ENCODE data around the gene TST. TPM values are rescaled to one million over a fixed set of nuclear protein-coding genes. Genes with fewer than 3 reads are reported as not detected.

TST gene
- total and polyA plus RNA-seq, 7 donors = 18.4 to 46.9 (median 24.1) TPM

DNA sequence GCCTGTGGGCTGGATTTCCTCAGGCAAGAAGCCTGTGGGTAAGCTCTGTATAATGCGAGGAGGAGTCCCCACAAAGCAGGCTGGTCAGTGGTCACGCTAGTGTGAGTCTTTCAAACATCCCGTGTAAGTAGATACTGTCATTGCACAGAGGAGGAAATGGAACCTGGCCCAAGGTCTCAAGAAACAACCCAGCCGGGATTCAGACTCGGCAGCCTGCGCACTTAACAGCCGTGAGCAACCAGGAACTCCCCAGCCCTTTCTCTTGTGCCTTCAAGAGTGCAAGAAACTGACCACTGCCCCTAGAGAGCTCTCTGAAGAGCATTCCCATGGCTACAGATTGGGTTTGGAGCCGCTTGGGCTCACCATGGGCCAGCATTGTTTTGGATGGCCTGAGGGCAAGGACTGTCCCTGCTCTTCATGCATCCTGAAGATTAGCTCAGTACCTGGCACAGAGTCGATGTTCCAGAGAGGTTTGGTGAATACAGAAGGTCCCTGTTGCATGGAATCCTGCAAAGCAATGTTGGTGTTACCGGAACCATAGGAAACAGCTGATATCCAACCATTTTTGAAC, 6.3 kb upstream of the TST start:
- Histone ChIP-seq H3K9me3 (no peaks in the 10 kb centered on the region), H3K36me3 (ENCODE audit: insufficient read depth in 1 of 2, low read depth in 1 of 2) (peaks cover 4 to 60% of the 10 kb centered on the region in 2 donors), H3K4me3 (no peak overlapping the region), H3K27me3 (ENCODE audit: insufficient read depth in 3 of 3, low read length in 2 of 3) (no peaks in the 10 kb centered on the region), H3K27ac (no peak overlapping the region), H3K4me1 (peaks cover 21% of the 10 kb centered on the region)
- TF ChIP-seq, protein P1, sequence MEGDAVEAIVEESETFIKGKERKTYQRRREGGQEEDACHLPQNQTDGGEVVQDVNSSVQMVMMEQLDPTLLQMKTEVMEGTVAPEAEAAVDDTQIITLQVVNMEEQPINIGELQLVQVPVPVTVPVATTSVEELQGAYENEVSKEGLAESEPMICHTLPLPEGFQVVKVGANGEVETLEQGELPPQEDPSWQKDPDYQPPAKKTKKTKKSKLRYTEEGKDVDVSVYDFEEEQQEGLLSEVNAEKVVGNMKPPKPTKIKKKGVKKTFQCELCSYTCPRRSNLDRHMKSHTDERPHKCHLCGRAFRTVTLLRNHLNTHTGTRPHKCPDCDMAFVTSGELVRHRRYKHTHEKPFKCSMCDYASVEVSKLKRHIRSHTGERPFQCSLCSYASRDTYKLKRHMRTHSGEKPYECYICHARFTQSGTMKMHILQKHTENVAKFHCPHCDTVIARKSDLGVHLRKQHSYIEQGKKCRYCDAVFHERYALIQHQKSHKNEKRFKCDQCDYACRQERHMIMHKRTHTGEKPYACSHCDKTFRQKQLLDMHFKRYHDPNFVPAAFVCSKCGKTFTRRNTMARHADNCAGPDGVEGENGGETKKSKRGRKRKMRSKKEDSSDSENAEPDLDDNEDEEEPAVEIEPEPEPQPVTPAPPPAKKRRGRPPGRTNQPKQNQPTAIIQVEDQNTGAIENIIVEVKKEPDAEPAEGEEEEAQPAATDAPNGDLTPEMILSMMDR (IDR thresholded peaks at IDR 0.05) = no peak
- no peak for ATAC-seq
- intact Hi-C loops (cut with DNase I) = no loop called here
- DNase-seq = no peak
- WGBS, 3 donors = 72 to 82% (median 79%) methylated on average over 10 of the region's 10 CpGs

DNA sequence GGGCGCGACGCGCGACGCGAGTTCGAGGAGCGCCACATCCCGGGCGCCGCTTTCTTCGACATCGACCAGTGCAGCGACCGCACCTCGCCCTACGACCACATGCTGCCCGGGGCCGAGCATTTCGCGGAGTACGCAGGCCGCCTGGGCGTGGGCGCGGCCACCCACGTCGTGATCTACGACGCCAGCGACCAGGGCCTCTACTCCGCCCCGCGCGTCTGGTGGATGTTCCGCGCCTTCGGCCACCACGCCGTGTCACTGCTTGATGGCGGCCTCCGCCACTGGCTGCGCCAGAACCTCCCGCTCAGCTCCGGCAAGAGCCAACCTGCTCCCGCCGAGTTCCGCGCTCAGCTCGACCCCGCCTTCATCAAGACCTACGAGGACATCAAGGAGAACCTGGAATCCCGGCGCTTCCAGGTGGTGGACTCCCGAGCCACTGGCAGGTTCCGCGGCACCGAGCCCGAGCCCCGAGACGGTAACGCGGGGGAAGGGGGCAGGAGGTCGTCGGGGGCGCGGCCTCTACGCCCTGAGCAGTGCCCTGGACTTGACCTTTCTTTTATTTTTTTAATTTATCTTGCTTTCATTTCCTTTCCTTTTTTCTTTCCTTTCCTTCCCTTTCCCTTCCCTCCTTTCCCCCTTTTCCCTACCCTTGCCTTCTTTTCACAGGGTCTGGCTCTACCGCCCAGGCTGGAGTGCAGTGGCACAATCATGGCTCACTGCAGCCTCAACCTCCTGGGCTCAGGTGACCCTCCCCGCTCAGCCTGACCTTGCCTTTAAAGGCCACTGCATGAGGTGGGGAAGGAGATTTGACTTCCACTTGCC, 5.3 kb upstream of the TST start:
- WGBS, 3 donors = 93 to 94% (median 93%) methylated on average over 65 to 71 of the region's 71 CpGs
- intact Hi-C loops (cut with DNase I) = no loop called here
- H3K4me3 ChIP-seq = no peak overlapping the region
- H3K4me1 ChIP-seq = peaks cover 24% of the 10 kb centered on the region
- H3K36me3 ChIP-seq (ENCODE audit: insufficient read depth in 1 of 2, low read depth in 1 of 2) = peaks cover 0 to 50% of the 10 kb centered on the region in 2 donors
- H3K27me3 ChIP-seq (ENCODE audit: insufficient read depth in 3 of 3, low read length in 2 of 3) = no peaks in the 10 kb centered on the region
- H3K27ac ChIP-seq = no peak overlapping the region
- TF ChIP-seq, protein P1 (IDR thresholded peaks at IDR 0.05) = no peak
- no peak for DNase-seq
- no peak for ATAC-seq
- H3K9me3 ChIP-seq = no peaks in the 10 kb centered on the region

DNA sequence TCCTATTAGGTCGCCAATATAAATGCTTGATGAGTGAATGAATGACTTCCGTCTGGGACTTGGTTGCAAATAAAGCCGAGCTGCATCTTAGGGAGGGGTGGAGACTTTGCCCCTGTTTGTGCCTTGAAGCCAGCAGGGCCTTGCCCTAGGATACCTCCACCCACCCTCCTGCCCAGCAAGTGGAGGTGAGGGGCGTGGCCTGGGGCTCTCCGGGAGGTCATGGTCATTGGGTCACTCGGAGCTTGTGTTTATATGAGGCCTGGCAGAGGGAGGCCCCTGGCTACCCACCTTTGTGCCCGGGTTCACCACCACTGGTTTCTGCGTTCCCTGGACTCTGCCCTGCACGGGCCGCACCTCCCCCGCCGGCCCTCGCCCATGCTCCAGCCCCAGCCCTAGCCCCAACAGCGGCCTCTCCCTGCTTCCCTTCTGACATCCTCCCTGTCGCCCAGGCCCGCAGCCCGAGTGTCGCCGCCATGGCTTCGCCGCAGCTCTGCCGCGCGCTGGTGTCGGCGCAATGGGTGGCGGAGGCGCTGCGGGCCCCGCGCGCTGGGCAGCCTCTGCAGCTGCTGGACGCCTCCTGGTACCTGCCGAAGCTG, 4.6 kb upstream of the TST start:
- Histone ChIP-seq H3K4me3 (no peak overlapping the region), H3K36me3 (ENCODE audit: insufficient read depth in 1 of 2, low read depth in 1 of 2) (peaks cover 0 to 43% of the 10 kb centered on the region in 2 donors), H3K27ac (no peak overlapping the region), H3K27me3 (ENCODE audit: insufficient read depth in 3 of 3, low read length in 2 of 3) (no peaks in the 10 kb centered on the region), H3K4me1 (peaks cover 24% of the 10 kb centered on the region), H3K9me3 (no peaks in the 10 kb centered on the region)
- ATAC-seq (no peak), DNase-seq (no peak)
- TF ChIP-seq, protein P1 (IDR thresholded peaks at IDR 0.05) = no peak
- intact Hi-C loops (cut with DNase I) = no loop called here
- 92 to 94% (median 93%) methylated on average over 33 to 34 of the region's 34 CpGs for WGBS, 3 donors

DNA sequence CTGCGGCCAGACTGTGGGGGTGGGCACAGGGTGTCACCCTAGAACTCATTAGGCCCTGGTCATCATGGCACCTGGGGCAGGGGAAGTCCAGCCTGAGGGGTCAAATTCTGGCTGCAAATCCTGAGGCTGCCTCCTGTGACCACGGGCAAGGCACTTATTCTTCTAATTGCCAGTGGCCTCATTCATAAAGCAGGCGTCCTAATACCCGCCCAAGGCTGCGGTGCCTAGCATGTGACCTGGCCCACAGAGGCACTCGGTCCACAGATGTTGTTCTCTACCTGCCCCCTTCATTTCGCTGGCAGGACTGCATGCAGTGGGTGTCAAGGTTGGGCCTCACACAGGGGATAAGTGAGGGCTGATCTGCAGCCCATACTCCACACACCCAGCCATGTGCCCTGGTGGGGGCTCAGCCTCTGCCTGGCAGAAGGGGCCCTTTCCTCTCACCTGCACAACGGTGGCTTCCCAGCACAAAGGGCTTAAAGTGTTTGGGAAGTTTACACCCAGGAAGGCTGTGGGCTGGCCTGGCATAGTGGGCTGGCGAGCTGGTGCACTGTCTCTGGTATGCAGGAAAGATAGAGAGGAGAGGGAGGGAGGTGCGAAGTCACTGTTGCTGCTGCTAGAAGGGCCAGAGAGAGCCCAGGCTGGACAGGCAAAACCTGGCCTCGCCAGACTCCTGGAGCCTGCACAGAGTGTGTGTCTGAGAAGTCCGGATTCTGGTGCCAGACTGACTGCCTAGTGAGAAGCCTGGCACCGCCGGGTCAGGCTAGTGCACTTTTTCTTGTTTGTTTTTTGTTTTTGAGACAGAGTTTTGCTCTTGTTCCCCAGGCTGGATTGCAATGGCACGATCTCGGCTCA, 3.5 kb upstream of the TST start:
- intact Hi-C loops (cut with DNase I) = no loop called here
- TF ChIP-seq, protein P1 (IDR thresholded peaks at IDR 0.05) = no peak
- no peaks in the 10 kb centered on the region for H3K27me3 ChIP-seq (ENCODE audit: insufficient read depth in 3 of 3, low read length in 2 of 3)
- DNase-seq (no peak), ATAC-seq (no peak)
- H3K27ac ChIP-seq = peak overlapping the region; percentile 5
- H3K36me3 ChIP-seq (ENCODE audit: insufficient read depth in 1 of 2, low read depth in 1 of 2) = peaks cover 0 to 35% of the 10 kb centered on the region in 2 donors
- peaks cover 34% of the 10 kb centered on the region for H3K4me1 ChIP-seq
- H3K9me3 ChIP-seq = no peaks in the 10 kb centered on the region
- WGBS, 3 donors = 63 to 70% (median 66%) methylated on average over 16 of the region's 16 CpGs
- no peak overlapping the region for H3K4me3 ChIP-seq

Measured in psoas muscle (tissue), 8 donors.